GM18498 (cell line): ENCODE measurements around the gene CCR5.
A peak's percentile ranks its signal among the peaks of the same experiment; 100 is the strongest.
"Not testable (repeated sequence)": the region's sequence is repeated elsewhere in the genome, so short reads cannot be mapped to it uniquely, and the experiment has no call there.

Experiments used
- ATAC-seq: cut with Tn5 transposase; IDR thresholded peaks from one replicate; pipeline ENCODE4 v1.9.1; 2021; ENCODE audit warnings: mild to moderate bottlenecking, moderate library complexity; ENCODE audit not compliant: unreplicated experiment

CCR5 gene

DNA sequence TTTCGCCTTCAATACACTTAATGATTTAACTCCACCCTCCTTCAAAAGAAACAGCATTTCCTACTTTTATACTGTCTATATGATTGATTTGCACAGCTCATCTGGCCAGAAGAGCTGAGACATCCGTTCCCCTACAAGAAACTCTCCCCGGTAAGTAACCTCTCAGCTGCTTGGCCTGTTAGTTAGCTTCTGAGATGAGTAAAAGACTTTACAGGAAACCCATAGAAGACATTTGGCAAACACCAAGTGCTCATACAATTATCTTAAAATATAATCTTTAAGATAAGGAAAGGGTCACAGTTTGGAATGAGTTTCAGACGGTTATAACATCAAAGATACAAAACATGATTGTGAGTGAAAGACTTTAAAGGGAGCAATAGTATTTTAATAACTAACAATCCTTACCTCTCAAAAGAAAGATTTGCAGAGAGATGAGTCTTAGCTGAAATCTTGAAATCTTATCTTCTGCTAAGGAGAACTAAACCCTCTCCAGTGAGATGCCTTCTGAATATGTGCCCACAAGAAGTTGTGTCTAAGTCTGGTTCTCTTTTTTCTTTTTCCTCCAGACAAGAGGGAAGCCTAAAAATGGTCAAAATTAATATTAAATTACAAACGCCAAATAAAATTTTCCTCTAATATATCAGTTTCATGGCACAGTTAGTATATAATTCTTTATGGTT lies at the start of gene CCR5:
TSS of gene CCR5 (plus strand) at position 108 of the 680 bp plus-strand sequence. CDS start 1,957 bp downstream, outside the sequence.
- ATAC-seq, result no peak

DNA sequence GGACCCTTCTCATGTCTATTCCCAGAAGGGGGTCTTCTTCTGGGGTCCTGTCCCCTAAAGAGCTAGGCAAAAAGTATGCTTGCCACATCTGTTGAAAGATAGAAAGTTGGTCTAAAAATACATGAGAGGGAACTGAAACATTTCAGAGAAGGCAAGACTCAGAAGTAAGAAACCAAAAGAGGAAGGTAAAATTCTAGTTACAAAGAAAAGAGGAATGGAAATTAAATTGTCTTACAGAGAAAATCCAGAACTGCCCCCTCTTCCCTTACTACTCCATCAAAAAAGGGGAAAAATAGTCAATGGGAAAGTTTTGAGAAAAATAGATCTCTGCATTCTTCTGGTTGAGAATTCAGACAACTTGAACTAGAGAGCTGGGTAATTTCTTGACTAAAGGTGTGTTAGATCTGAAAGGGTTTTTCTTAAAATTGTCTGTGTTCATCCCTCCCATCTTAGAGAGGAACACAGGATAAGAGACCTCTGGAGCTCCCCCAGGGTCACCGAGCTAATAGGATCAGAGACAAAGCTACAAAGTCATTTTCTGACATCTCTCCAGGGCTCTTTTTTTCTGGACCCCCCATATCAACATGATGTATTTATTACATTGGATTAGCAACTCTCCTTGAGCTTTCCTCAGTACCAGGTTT lies 49.2 kb upstream of the CCR5 start:
- peak; percentile 59 for ATAC-seq

DNA sequence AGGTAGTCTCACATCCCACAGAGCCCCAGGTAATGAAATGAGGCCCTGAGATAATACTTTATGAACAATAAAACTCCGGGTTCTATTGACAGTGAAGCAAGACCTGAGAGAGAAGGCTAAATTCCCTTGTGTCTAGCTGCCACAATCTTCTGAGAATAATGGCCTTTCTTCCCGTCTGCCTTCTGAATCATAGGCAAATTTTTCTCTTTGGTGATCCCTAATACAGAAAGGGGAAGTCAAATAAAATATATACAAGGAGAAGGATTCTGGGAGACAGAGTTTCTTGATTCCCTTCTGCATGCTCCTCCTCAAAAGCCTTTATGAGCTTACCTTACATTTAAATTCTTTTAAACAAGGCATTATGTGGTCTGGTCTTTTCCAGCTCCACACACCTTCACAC lies 46.7 kb upstream of the CCR5 start:
- ATAC-seq, result no peak

DNA sequence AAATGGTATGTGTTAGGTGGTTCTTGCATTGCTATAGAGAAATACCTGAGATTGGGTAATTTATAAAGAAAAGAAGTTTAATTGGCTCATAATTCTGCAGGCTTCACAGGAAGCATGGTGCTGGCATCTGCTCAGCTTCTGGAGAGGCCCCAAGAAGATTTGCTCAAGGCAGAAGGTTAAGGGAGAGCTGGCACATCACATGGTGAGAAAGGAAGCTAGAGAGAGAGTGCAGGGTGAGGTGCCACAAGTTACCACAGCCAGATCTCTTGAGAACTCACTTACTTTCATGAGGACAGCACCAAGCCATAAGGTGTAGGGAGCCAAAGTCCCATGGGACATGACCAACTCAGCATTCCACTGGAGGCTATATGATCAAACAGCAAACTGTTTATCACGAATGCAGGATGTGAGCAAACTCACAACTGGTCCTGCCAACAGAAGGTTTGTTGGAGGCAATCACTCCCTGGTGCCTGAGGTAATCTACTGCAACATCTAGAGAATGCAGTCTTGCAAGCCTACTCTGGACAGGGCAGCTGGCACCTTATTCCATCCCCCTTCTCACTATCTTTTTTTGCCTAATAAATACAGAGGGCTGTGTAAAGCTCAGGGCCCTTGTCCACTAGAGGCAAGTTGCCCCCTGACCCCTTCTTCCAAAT lies 45.0 kb upstream of the CCR5 start:
- ATAC-seq, result no peak

DNA sequence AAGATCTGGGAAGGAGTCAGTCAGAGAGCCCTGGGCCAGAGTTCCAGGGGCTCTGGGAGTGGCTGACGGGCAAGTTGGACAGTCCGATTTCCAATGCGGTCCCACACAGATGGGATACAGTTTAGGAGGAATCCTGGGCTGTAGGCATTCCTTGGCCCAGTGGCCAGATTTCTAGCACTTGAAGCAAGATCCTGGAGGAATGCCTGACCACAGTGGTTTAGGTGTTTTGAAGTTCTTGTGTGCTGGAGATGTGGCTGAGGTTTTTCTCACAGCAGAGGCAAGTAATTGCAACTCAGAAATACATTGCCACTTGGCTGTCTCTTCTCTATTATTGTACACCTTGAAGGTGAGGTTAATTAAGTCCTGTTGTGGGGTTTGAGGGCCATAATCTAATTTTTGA lies 40.1 kb upstream of the CCR5 start:
- not testable (repeated sequence) for ATAC-seq

DNA sequence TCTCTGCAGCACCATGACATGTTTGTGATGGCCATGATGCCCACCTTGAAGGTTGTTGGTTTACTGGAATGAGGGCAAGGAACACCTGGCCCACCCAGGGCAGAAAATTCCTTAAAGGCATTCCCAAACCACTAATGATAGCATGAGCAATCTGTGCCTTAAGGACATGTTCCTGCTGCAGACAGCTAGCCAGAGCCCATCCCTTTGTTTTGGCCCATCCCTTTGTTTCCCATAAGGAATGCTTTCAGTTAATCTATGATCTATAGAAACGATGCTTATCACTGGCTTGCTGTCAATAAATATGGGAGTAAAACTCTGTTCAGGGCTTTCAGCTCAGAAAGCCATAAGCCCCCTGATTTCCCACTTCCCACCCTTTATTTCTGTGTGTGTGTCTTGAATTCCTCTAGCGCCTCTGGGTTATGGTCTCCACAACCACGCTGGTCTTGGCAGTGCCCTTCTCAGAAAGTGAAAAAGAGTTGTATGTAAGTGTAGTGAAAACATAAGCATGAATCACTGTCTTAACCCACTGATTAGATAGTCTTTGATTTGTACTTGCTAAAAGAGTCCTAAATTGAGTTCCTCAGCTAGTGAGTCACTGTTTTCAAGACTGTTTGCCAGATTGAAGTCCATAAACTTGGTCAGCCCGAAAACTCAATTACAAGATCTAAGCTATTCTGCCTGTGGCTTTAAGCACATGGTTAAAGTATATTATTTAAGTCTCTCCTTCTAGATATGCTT lies 35.8 kb upstream of the CCR5 start:
- no peak for ATAC-seq

DNA sequence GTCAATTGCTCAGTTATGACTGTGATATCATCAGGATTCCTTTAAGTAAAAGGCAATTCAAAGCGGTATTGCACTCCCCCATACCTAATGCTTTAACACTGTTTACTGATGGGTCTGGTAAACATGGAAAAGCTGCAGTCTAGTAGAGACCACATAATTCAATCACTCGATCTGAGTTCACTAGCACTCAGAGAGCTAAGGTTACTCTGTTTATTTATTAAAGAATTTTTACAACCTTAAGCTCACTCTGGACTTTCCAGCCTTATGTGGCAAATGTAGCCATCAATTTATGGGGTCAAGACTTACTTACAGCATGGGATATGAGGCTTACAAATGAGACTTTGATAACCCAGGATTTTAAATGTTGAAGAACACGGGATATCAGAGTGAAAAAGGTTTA lies 35.2 kb upstream of the CCR5 start:
- ATAC-seq, result no peak

DNA sequence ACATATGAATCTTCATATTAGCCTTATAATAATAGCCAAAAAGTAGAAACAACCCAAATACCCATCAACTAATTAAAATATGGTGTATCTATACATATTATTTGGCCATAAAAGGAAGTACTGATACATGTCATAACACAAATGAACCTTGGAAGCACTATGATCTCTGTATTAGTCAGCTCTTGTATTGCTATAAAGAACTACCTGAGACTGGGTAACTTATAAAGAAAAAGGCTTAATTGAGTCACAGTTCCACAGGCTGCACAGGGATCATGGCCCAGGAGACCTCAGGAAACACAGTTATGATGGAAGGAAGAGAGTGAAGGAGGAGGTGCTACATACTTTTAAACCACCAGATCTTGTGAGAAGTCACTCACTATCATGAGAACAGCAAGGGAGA lies 32.8 kb upstream of the CCR5 start:
- ATAC-seq, result no peak

DNA sequence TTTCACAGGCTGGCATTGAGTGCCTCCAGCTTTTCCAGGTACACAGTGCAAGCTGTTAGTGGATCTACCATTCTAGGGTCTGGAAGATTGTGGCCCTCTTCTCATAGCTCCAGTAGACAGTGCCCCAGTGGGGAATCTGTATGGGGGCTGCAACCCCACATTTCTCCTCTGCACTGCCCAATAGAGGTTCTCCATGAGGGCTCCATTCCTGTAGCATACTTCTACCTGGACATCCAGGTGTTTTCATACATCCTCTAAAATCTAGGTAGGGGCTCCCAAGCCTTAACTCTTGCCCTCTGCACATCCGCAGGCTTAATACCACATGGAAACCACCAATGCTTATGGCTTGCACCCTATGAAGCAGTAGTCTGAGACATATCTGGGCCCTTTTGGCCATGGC lies 31.9 kb upstream of the CCR5 start:
- no peak for ATAC-seq

DNA sequence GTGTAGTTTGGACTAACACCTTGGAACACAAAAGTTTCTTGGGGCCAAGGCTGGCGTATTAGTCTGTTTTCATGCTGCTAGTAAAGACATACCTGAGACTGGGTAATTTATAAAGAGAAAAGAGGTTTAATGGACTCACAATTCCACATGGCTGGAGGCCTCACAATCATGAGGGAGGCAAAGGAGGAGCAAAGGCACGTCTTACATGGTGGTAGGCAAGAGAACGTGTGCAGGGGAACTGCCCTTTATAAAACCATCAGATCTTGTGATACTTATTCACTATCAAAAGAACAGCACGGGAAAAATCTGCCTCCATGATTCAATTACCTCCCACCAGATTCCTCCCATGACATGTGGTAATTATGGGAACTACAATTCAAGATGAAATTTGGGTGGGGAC lies 26.3 kb upstream of the CCR5 start:
- ATAC-seq, result no peak

DNA sequence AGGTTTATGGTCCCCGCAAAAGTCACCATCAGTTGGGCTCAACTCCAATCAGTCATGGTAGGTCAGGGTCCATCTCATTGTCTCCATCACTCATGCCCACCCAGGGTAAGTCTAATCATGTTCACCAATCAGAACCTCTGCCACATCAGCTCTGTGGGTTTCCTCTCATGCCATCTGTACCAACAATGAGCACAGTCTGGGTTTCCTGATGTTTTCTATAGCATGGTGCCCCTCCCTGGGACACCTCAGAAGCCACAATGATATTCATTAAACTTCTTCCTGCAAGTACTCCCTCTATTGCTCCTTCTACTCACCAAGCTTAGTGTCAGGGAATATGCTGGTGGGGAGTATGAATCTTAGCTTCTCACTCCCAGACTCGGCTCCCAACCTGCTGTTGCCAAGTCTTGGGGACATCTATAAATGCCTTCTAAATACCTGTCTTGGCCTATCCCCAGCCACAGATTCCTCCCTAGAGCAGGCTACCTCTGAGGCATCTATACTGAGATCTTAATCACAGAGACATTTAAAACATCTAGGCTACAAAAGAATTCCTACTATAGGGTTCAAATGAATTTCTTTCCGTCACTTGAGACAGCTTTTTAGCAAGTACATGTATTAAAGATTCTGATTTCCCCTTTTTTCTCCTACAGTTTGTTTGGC lies 21.8 kb upstream of the CCR5 start:
- no peak for ATAC-seq

DNA sequence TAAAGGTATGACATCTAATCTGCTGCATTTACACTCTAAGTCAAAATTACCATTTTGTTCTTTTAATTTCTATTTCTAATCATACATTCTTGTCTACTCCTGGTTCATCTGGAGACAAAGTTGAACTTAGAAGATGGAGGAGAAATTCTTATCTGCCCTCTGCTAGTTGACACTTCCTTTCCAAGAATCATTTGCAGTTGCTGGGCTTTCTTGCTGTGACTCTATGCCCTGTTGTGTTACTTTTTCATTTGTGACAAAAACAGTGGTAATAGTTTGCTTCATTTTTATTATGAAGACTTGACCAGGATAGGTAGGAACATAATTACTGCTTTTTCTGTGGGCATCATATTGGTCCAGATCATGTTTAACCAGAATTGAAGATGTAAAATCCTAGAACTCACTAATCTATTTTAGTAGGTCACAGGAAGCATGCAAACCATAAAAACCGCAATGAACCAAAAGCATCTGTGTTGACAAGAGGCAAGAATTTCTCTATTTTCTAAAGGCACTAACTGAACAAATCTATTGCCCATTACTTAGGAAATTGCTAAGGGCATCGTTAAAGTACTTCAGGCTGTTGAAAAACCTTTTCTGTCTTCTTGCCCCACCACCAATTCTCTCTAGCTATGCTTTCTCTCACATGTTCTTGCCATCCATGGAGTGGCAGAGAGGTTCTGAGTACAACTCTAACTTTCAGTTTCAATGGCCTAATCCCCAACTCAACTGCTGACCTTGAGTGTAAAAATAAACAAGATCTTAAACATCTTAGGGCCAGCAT lies 21.1 kb upstream of the CCR5 start:
- ATAC-seq, result peak; percentile 76

DNA sequence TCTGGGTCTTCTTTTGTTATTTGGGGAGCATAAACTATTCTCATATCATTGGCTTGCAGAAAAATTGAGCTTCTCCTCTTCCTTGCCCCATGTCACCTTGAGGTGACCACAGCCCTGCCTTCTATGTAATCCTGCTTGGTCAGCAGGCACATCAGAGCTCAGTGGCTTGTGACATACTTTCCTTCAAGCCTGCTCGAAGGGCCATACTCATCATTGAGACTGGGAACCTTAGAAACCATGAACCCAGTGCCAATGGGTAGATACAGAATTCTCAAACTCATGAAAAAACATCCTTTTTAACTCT lies 20.5 kb upstream of the CCR5 start:
- ATAC-seq, result peak; percentile 32

DNA sequence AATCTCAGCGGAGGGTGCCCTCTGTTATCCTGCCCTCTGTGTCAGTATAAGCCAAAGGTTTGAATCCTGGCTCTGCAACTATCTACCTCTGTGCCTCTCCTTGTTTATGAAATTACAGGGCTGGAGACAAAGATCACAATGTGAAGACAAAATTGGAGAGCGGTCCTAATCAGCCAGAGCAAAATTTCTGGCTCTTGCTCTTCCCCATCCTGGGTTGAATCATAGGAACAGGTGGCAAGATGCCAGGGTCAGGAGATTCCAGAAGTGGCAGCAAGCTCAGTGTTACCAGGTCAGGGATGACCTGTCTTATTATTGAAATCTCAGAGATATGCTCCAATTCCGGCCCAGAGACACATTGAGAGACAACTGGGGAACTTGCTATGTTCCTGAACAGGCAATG lies 19.1 kb upstream of the CCR5 start:
- ATAC-seq, result no peak

DNA sequence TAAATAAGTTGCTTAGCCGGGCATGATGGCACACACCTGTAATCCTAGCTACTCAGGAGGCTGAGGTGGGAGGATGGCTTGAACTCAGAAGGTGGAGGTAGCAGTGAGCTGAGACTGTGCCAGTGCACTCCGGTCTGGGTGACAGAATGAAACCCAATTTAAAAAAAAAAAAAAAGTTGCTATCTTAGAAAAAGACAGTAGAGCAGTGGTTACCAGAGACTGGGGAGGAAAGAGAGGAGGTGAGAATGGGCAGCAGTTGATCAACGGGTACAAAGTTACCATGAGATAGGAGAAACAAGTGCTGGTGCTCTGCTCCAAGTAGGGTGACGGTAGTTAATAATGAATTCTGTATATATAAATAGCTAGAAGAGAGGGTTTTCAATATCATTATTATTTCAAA lies 17.7 kb upstream of the CCR5 start:
- no peak for ATAC-seq

DNA sequence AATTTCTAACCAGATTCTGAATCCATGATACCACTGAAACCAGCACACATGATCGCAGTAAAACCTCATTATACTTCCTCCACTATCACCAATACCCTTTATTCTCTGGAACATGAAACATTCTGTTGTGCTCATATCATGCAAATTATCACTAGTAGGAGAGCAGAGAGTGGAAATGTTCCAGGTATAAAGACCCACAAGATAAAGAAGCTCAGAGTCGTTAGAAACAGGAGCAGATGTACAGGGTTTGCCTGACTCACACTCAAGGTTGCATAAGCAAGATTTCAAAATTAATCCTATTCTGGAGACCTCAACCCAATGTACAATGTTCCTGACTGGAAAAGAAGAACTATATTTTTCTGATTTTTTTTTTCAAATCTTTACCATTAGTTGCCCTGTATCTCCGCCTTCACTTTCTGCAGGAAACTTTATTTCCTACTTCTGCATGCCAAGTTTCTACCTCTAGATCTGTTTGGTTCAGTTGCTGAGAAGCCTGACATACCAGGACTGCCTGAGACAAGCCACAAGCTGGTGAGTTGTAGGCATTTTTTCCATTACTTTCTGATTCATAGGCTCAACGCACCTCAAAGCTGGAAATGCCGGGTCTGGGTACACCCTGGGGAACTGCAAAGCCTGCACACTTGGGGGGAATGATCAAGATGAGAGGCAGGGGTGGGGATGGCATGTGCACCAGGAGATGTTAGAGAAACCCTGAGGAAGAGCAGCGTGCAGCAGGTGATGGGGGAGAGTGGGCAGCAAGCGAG lies 16.9 kb upstream of the CCR5 start, which contains the start of gene CCR2:
TSS of gene CCR2 (plus strand) at position 465 of the 764 bp plus-strand sequence. CDS start 3,417 bp downstream, outside the sequence.
- no peak for ATAC-seq

DNA sequence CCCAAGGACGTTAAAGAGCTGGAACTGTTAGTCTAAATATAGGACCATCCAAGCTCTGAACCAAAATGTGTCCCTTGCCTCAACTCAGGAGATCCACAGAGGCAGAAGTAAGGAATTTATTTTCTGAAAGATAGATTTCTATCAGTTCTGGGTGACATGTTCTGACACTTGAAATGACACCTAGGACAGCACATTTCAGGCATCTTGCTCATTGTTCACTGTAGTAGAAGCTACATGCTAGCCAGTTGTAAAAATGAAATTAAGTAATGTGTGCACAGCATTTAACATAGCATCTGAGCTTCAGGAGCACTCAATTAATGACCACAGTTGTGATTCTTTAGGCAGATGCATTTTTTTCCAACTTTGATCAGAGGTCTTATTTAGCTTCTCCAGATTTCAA lies 16.3 kb upstream of the CCR5 start:
- no peak for ATAC-seq

DNA sequence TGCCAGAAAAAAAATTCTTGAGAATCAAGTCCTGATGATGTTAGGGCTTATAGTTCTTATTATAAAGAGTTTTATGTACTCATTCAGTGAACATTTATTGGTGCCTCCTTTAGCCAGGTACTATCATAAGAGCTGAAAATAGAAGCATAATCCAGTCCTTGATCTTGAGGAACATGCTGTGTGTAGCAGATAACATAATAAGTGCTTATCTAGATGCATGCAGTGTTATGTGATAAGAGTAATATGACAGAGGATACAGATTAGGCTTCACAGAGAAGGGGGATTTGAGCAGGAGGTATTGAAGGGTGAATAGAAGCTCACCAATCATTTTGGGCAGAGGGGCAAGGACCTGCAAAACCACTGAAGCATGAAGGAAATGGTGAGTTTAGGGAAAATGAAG lies 15.8 kb upstream of the CCR5 start:
- no peak for ATAC-seq

DNA sequence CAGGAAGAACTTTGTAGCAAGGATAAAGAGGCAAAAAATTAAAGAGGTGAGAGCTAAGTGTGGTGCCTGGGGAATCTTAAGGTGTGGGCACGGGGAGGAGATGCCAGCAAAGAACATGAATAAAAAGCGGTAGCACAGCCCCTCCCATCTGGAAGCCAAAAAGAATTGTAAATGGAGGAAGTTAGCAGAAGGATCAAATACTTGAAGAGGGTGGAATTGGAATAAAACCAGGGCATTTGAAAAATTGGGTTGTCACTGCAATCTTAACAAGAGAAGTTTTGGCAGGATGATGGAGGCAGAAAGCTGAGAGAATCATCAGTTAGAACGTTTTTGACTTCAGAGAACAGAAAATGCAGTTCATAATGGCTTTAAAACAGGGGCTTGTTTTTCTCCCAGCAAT lies 14.5 kb upstream of the CCR5 start:
- ATAC-seq, result no peak

DNA sequence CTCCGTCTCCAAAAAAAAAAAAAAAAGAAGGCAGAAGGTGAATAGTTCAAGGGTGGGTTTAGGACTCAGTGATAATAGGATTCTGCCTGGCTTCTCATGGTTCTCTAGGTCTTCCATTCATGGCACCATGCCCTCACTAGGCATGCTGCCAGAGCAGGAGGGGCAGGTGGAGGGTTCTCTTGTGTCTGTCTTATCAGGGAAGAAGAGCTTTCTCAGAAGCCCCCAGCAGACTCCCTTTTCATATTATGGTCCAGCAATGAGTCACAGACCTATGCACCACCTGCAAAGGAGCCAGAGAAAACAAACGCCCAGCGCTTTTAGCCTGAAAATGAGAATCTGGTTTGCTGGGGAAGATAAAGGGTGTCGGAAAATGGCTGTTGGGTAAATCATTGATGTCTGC lies 13.8 kb upstream of the CCR5 start:
- ATAC-seq, result no peak
